HepG2 (cell line): ENCODE data around the gene FGGY. TPM values are rescaled to one million over a fixed set of nuclear protein-coding genes. Genes with fewer than 3 reads are reported as not detected.

Source experiments
- BCL6 ChIP-seq: IDR thresholded peaks from 2 replicates; pipeline ENCODE4 v1.6.1; 2016; ENCODE audit warnings: missing genetic modification reagents, missing compliant biosample characterization
- CBX5 ChIP-seq: sonication (generic); formaldehyde crosslinking; IDR thresholded peaks from 2 replicates; pipeline ENCODE4 v1.4.0; 2020; ENCODE audit warnings: missing genetic modification reagents, borderline replicate concordance
- ERF ChIP-seq: IDR thresholded peaks from 2 replicates; pipeline ENCODE4 v1.6.1; 2018; ENCODE audit warnings: missing biosample characterization, missing genetic modification reagents
- FIP1L1 ChIP-seq: fragments of 200-400 bp; formaldehyde crosslinking; IDR thresholded peaks from 2 replicates; pipeline ENCODE4 v1.6.1; 2018; ENCODE audit warnings: low read depth, mild to moderate bottlenecking, low read length, moderate library complexity, borderline replicate concordance; ENCODE audit not compliant: insufficient read depth
- KDM5A ChIP-seq: fragments of 200-600 bp; sonication (generic); IDR thresholded peaks from 2 replicates; pipeline ENCODE4 v1.7.0; 2018; ENCODE audit warnings: antibody characterized with exemption, mild to moderate bottlenecking, low read length, borderline replicate concordance
- KDM6A ChIP-seq: IDR thresholded peaks from 2 replicates; pipeline ENCODE4 v1.6.1; 2016; ENCODE audit warnings: low read depth
- MBNL3 ChIP-seq: fragments of 250-450 bp; sonication (Bioruptor Pico); conservative IDR thresholded peaks from 2 replicates; pipeline ENCODE4 v1.8.0; 2022; ENCODE audit warnings: mild to moderate bottlenecking, inconsistent platforms
- RBFOX2 ChIP-seq: fragments of 200-400 bp; formaldehyde crosslinking; IDR thresholded peaks from 2 replicates; pipeline ENCODE4 v1.6.1; 2017; ENCODE audit warnings: low read depth, mild to moderate bottlenecking, low read length
- RFX1 ChIP-seq: fragments of 450-650 bp; IDR thresholded peaks from 2 replicates; pipeline ENCODE4 v1.6.1; 2017
- SALL1 ChIP-seq: sonication (generic); formaldehyde crosslinking; IDR thresholded peaks from 2 replicates; pipeline ENCODE4 v1.8.0; 2022; ENCODE audit warnings: mild to moderate bottlenecking, missing genetic modification reagents
- SALL2 ChIP-seq: sonication (generic); formaldehyde crosslinking; IDR thresholded peaks from 2 replicates; pipeline ENCODE4 v1.8.1; 2023; ENCODE audit warnings: mild to moderate bottlenecking, missing genetic modification reagents, inconsistent platforms
- SP2 ChIP-seq: sonication (generic); formaldehyde crosslinking; IDR thresholded peaks from 2 replicates; pipeline ENCODE4 v1.5.1; 2020; ENCODE audit warnings: mild to moderate bottlenecking, missing genetic modification reagents
- ZBTB34 ChIP-seq: sonication (generic); formaldehyde crosslinking; IDR thresholded peaks from 2 replicates; pipeline ENCODE4 v1.8.0; 2022; ENCODE audit warnings: mild to moderate bottlenecking, missing genetic modification reagents
- ZFP41 ChIP-seq: sonication (generic); formaldehyde crosslinking; IDR thresholded peaks from 2 replicates; pipeline ENCODE4 v1.4.0; 2020; ENCODE audit warnings: mild to moderate bottlenecking, missing genetic modification reagents, borderline replicate concordance
- ZKSCAN1 ChIP-seq: fragments of 150-350 bp; IDR thresholded peaks from 2 replicates; pipeline ENCODE4 v1.6.1; 2014; ENCODE audit warnings: low read length
- ZNF232 ChIP-seq: sonication (generic); formaldehyde crosslinking; IDR thresholded peaks from 2 replicates; pipeline ENCODE4 v1.4.0; 2020; ENCODE audit warnings: missing genetic modification reagents, borderline replicate concordance
- ZNF234 ChIP-seq: sonication (generic); formaldehyde crosslinking; conservative IDR thresholded peaks from 2 replicates; pipeline ENCODE4 v1.5.1; 2020; ENCODE audit warnings: mild to moderate bottlenecking, missing genetic modification reagents
- ZNF251 ChIP-seq: sonication (generic); formaldehyde crosslinking; IDR thresholded peaks from 2 replicates; pipeline ENCODE4 v1.9.0; 2021; ENCODE audit warnings: mild to moderate bottlenecking, missing genetic modification reagents
- ZNF260 ChIP-seq: sonication (generic); formaldehyde crosslinking; IDR thresholded peaks from 2 replicates; pipeline ENCODE4 v1.4.0; 2020; ENCODE audit warnings: missing genetic modification reagents, low read depth, mild to moderate bottlenecking, borderline replicate concordance
- ZNF276 ChIP-seq: sonication (generic); formaldehyde crosslinking; IDR thresholded peaks from 2 replicates; pipeline ENCODE4 v1.4.0; 2020; ENCODE audit warnings: mild to moderate bottlenecking, low read depth, missing genetic modification reagents
- ZNF282 ChIP-seq: fragments of 450-650 bp; IDR thresholded peaks from 2 replicates; pipeline ENCODE4 v1.6.1; 2018; ENCODE audit not compliant: partially characterized antibody
- ZNF354B ChIP-seq: sonication (generic); formaldehyde crosslinking; IDR thresholded peaks from 2 replicates; pipeline ENCODE4 v1.8.0; 2022; ENCODE audit warnings: mild to moderate bottlenecking, missing genetic modification reagents
- ZNF678 ChIP-seq: sonication (generic); formaldehyde crosslinking; IDR thresholded peaks from 2 replicates; pipeline ENCODE4 v1.4.0; 2020; ENCODE audit warnings: mild to moderate bottlenecking, missing genetic modification reagents
- ZNF704 ChIP-seq: sonication (generic); formaldehyde crosslinking; IDR thresholded peaks from 2 replicates; pipeline ENCODE4 v1.8.1; 2023; ENCODE audit warnings: mild to moderate bottlenecking, inconsistent platforms, moderate library complexity, missing genetic modification reagents, borderline replicate concordance
- ZNF713 ChIP-seq: sonication (generic); formaldehyde crosslinking; IDR thresholded peaks from 2 replicates; pipeline ENCODE4 v1.4.0; 2020; ENCODE audit warnings: mild to moderate bottlenecking, missing genetic modification reagents
- ZNF773 ChIP-seq: sonication (generic); formaldehyde crosslinking; IDR thresholded peaks from 2 replicates; pipeline ENCODE4 v1.4.0; 2020; ENCODE audit warnings: missing genetic modification reagents, borderline replicate concordance
- ZUFSP ChIP-seq: sonication (generic); formaldehyde crosslinking; IDR thresholded peaks from 2 replicates; pipeline ENCODE4 v1.9.0; 2021; ENCODE audit warnings: missing genetic modification reagents, mild to moderate bottlenecking, borderline replicate concordance
- polyA plus RNA-seq, 8 experiments: library from polyadenylated mRNA; depleted of rRNA in 3 of 8; stranded (reverse) in 7 of 8; unstranded in 1 of 8; fragments of >200 nt; fragmentation: Illumina TruSeq in 4 of 8; extraction: Trizol in 4 of 8; gene quantifications; 2 replicates each; pipeline versions ENCODE4 v1.2.1 to v1.2.3, GENCODE V29; 2011 to 2016; ENCODE audit warnings: low read depth in 4 of 8, missing spikeins in 1 of 8, mixed read lengths in 1 of 8; ENCODE audit not compliant: insufficient read depth in 1 of 8
- total RNA-seq, 5 experiments: library from RNA; depleted of rRNA; stranded (reverse); fragments of >200 nt; fragmentation: Illumina TruSeq; extraction: Trizol; gene quantifications; 2 replicates each; pipeline ENCODE4 v1.2.3, GENCODE V29; 2016; ENCODE audit warnings: low read depth in 1 of 5

FGGY gene
- total and polyA plus RNA-seq, 2 of the 13 experiments (the other 11 are each of a cell fraction or from before 2014, with no cell fraction given) = 15.7 to 27.5 TPM

- TF ChIP-seq ZNF260 (CRISPR knock-in tag) (no peak), KDM5A (no peak), ZNF232 (CRISPR knock-in tag) (no peak), ZNF773 (CRISPR knock-in tag) (no peak), ZNF713 (CRISPR knock-in tag) (no peak), ERF (CRISPR knock-in tag) (no peak; the same call in 1 of the 2 replicates), CBX5 (CRISPR knock-in tag) (peak; percentile 51; the same call in 1 of the 2 replicates), BCL6 (CRISPR knock-in tag) (peak; percentile 89), ZNF282 (no peak), SALL2 (no peak), ZNF354B (CRISPR knock-in tag) (no peak), ZNF704 (CRISPR knock-in tag) (no peak), SP2 (CRISPR knock-in tag) (no peak), MBNL3 (CRISPR knock-in tag) (no peak), ZUFSP (CRISPR knock-in tag) (no peak), FIP1L1 (no peak), RFX1 (no peak), ZNF276 (CRISPR knock-in tag) (no peak), RBFOX2 (no peak), SALL1 (CRISPR knock-in tag) (peak; percentile 75), ZNF234 (CRISPR knock-in tag) (no peak), ZNF678 (CRISPR knock-in tag) (no peak), ZFP41 (CRISPR knock-in tag) (no peak), ZNF251 (CRISPR knock-in tag) (no peak), ZKSCAN1 (no peak), KDM6A (no peak), ZBTB34 (no peak)
Observed at GRCh38 chr1:59522925-59523505, 226.1 kb downstream of the FGGY start (continued).
